ENCODE data around the gene HPSE. TPM values are rescaled to one million over a fixed set of nuclear protein-coding genes. Genes with fewer than 3 reads are reported as not detected.

The HPSE gene
- total RNA-seq, 1 experiment from 2014 or later, result 5.1 TPM

DNA sequence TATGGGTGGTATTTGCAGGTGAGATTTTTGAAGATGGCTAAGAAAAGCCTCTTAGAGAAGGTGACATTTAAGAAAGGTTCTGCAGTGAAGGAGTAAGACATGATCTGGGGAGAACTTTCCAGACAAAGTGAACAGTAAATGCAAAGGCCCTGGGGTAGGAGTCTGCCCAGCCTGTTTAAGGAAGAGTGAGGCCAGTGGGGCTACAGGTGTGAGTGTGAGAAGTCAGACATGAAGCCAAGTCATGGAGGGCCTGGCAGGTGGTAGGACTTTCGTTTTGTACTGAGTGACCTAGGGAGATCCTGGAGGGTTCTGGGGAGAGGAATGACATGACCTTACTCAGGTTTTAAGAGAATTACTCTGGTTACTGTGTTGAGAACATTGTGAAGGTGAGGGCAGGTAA is 71.5 kb downstream of the HPSE start:
- no peaks in the 10 kb centered on the region for H3K9me3 Mint-ChIP-seq (ENCODE audit: low read depth, unreplicated experiment)
- no peaks in the 10 kb centered on the region for H3K27me3 Mint-ChIP-seq (ENCODE audit: unreplicated experiment)
- CTCF ChIA-PET, result no interaction called here
- DNase-seq, result no peak
- no TSS peak for BruUV-seq (replicated peaks)
- H3K4me1 Mint-ChIP-seq (ENCODE audit: low read depth, unreplicated experiment), result peaks cover 4% of the 10 kb centered on the region
- H3K36me3 Mint-ChIP-seq (ENCODE audit: insufficient read depth, unreplicated experiment), result no peaks in the 10 kb centered on the region
- intact Hi-C loops (cut with micrococcal nuclease; ENCODE audit: unreplicated experiment), result no loop called here
- H3K4me3 Mint-ChIP-seq (ENCODE audit: low read depth, unreplicated experiment), result no peak overlapping the region
- no peak overlapping the region for H3K27ac Mint-ChIP-seq (ENCODE audit: unreplicated experiment)
- TF ChIP-seq, protein P1, sequence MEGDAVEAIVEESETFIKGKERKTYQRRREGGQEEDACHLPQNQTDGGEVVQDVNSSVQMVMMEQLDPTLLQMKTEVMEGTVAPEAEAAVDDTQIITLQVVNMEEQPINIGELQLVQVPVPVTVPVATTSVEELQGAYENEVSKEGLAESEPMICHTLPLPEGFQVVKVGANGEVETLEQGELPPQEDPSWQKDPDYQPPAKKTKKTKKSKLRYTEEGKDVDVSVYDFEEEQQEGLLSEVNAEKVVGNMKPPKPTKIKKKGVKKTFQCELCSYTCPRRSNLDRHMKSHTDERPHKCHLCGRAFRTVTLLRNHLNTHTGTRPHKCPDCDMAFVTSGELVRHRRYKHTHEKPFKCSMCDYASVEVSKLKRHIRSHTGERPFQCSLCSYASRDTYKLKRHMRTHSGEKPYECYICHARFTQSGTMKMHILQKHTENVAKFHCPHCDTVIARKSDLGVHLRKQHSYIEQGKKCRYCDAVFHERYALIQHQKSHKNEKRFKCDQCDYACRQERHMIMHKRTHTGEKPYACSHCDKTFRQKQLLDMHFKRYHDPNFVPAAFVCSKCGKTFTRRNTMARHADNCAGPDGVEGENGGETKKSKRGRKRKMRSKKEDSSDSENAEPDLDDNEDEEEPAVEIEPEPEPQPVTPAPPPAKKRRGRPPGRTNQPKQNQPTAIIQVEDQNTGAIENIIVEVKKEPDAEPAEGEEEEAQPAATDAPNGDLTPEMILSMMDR (IDR thresholded peaks at IDR 0.05; ENCODE audit: unreplicated experiment), result no peak

DNA sequence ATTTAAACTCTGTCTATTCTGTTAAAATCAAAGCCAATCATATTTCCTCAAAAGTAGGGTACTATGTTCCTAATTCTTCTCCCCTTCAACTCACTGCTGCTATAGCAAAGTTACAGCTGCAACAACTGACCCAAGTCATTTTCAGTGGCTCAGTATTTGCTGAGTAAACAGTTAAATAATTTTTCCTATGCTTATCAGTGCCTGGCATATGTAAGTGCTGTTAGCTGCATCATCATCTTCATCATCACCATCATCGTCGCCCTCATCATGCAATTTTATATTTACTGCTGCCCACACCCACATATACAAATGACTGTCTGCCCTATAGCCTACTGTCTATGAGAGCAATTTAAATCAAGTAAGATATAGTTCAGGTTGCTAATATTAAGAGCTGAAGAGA is 72.0 kb downstream of the HPSE start:
- intact Hi-C loops (cut with micrococcal nuclease; ENCODE audit: unreplicated experiment), result no loop called here
- Mint-ChIP-seq H3K4me3 (ENCODE audit: low read depth, unreplicated experiment) (no peak overlapping the region), H3K27ac (ENCODE audit: unreplicated experiment) (no peak overlapping the region), H3K36me3 (ENCODE audit: insufficient read depth, unreplicated experiment) (no peaks in the 10 kb centered on the region), H3K4me1 (ENCODE audit: low read depth, unreplicated experiment) (peaks cover 9% of the 10 kb centered on the region), H3K27me3 (ENCODE audit: unreplicated experiment) (no peaks in the 10 kb centered on the region), H3K9me3 (ENCODE audit: low read depth, unreplicated experiment) (no peaks in the 10 kb centered on the region)
- DNase-seq, result no peak
- TF ChIP-seq, protein P1 (IDR thresholded peaks at IDR 0.05; ENCODE audit: unreplicated experiment), result no peak
- CTCF ChIA-PET, result no interaction called here
- BruUV-seq (replicated peaks), result no TSS peak

DNA sequence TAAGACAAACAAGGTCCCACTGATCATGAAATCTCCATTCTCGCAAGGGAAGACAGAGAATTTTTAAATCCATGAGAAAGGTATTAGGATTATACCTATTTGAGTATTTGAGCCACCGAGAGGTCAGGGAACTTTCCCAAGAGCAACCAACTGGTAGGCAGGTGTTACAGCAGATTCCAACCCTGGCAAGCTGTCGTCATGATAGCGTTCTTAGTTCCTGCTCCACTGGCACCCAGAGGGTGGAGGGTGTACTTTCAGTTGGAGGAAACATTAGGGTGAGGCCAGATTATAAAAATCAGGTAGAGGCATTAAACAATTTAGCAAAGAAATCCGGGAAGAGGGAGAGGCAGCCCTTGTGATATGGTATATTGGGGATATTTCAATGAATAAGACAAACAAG is 73.3 kb downstream of the HPSE start:
- no peak for DNase-seq
- intact Hi-C loops (cut with micrococcal nuclease; ENCODE audit: unreplicated experiment), result no loop called here
- Mint-ChIP-seq H3K27me3 (ENCODE audit: unreplicated experiment) (no peaks in the 10 kb centered on the region), H3K36me3 (ENCODE audit: insufficient read depth, unreplicated experiment) (peaks cover 6% of the 10 kb centered on the region), H3K27ac (ENCODE audit: unreplicated experiment) (no peak overlapping the region), H3K4me1 (ENCODE audit: low read depth, unreplicated experiment) (peaks cover 13% of the 10 kb centered on the region), H3K4me3 (ENCODE audit: low read depth, unreplicated experiment) (no peak overlapping the region), H3K9me3 (ENCODE audit: low read depth, unreplicated experiment) (no peaks in the 10 kb centered on the region)
- TF ChIP-seq, protein P1 (IDR thresholded peaks at IDR 0.05; ENCODE audit: unreplicated experiment), result no peak
- CTCF ChIA-PET, result interaction anchor here (1.2 to 1.3 kb wide), 2 partner anchors 187 to 362 kb away, joined by 5 to 7 read pairs; no protein-coding TSS in a partner anchor
- BruUV-seq (replicated peaks), result no TSS peak

DNA sequence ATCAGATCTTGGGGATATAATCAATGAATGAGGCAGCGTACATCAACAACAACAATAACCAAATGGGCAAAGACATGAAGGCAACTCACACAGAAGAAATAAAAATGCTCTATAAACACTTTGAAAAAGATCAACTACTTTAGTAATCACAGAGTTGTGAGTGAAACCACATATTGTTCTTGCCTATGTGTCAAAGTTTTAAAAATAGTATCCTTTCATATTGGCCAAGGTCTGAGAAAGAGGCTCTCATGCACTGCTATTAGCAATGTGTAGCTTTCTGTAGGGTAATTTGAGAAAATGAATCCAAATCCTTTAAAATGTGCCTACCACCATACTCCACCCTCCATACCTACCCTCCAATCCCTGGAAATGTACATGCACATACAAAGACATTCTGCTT is 75.1 kb downstream of the HPSE start:
- DNase-seq, result no peak
- CTCF ChIA-PET, result no interaction called here
- Mint-ChIP-seq H3K4me1 (ENCODE audit: low read depth, unreplicated experiment) (peaks cover 13% of the 10 kb centered on the region), H3K27ac (ENCODE audit: unreplicated experiment) (no peak overlapping the region), H3K36me3 (ENCODE audit: insufficient read depth, unreplicated experiment) (peaks cover 6% of the 10 kb centered on the region), H3K27me3 (ENCODE audit: unreplicated experiment) (no peaks in the 10 kb centered on the region), H3K9me3 (ENCODE audit: low read depth, unreplicated experiment) (no peaks in the 10 kb centered on the region), H3K4me3 (ENCODE audit: low read depth, unreplicated experiment) (no peak overlapping the region)
- TF ChIP-seq, protein P1 (IDR thresholded peaks at IDR 0.05; ENCODE audit: unreplicated experiment), result no peak
- intact Hi-C loops (cut with micrococcal nuclease; ENCODE audit: unreplicated experiment), result loop anchor here (5.0 kb wide), 1 partner anchor 147 kb away; the partner anchor contains the start of gene PLAC8
- BruUV-seq (replicated peaks), result no TSS peak
